Kidney capillary endothelial cell (primary cell): Measurements from ENCODE around the gene SFTA2.
"Not testable (repeated sequence)": the region's sequence is repeated elsewhere in the genome, so short reads cannot be mapped to it uniquely, and the experiment has no call there.

ENCODE experiments used
- DNase-seq: peaks from one replicate; pipeline ENCODE4 v3.0.0-alpha.2; 2018; ENCODE audit warnings: low spot score

The SFTA2 gene

GRCh38 chr6:30931969-30932645, at the start of gene SFTA2:
Gene SFTA2, minus strand, starts transcription at chr6:30932170. Its CDS starts 74 bp downstream, at chr6:30932096.
- DNase-seq, result no peak

DNA sequence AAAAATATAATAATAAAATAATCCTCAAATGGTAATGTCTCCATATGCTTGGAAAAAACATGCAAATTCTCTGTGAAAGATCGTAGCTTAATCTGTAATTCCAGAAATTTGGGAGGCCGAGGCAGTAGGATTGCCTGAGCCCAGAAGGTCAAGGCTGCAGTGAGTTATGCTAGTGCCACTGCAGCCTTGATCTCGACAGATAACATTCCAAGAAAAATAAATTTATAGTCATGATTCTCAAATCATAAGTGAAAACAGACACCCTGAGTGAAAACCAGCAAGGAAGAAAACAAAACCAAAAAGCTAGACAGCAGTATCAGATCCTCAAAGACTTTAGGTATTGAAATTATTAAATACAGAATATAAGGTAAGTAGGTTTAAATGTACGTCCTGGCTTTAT, 47.7 kb upstream of the SFTA2 start:
- no peak for DNase-seq

DNA sequence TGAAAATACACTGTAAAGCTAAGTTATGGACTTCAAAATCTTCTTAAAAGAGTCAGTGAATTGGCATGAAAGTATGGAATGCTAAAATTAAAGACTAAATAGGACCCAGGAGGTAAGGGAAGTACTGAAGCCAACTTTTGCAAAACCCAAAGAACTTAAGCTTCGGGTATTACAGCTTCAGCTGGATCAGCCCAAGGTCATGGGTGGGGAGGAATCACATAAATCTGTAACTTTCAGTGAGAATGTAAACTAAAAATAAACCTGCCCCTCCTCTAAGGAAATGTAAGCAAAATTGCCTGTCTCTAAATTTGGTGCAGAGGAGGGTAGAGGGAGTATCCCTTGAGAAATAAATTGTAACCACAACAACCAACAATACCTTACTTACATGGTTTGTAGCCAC, 47.2 kb upstream of the SFTA2 start:
- DNase-seq, result no peak

DNA sequence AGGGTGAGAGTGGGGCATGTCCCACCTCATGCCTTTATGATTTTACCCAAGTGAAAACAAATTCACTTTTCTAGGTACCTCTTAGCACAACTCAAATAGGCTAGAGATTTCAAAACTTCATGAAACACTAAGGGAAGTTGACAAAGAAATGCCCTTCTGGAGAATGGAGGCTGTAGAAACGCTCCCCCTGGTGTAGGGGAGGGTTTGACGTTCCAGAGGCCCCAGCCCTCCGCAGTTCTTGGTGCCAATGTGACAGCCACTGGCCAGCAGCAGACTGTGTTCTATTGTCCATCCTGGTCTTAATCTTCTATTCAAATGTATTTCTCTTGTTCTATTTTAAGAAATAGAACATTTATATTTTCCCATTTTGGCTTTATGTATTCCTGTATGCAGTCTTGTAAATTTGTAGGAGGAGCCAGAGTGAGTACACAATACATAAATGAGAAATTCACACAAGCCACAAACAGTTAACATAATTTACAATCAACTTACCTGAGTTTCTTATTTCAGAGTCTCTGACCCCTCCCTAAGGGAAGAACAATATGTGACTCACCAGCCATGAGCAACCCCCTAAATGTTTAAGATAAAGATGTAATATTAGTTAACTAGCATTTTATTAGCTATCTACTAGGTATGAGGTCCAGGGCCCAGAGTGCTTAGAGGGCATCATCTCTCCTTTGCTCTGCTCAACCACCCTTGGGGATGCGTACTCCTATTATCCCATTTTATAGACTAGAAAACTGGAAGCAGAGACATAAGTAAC, 42.7 kb upstream of the SFTA2 start:
- no peak for DNase-seq

DNA sequence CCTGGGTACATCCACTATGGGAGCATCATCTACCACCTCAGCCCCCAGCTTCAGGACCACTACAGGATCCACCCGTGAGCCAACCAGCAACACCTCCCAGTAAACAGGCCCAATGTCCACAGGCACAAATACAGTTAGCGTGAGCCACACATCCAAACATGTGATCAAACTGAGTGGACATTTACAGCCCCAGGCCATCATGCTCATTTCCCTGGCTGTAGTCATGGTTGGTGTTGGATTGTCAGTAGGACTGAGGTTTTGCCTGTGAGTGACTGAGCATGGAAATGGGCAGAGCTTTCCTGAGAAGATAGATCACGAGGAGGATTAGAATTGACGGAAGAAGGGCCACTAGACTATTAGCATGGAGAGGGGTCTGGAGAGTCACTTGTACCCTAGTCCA, 40.8 kb upstream of the SFTA2 start:
- DNase-seq, result no peak

DNA sequence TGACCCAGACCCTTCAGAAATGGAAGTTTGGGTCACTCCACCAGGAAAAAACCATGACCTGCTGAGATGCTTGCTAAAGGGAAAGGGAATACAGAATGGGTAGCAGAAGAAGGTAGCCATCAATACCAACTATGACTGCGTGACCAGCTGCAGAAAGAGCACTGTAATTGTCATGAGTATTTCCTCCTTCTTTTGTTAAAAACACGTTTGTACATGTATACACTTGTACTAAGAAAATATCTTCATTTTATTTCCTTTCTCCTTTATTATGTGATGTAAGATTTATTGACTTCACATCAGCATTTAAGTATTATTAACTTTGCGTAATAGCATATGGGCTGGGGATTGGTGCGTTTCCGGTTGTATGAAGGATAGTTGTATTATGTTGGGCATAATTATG, 39.0 kb upstream of the SFTA2 start:
- no peak for DNase-seq

DNA sequence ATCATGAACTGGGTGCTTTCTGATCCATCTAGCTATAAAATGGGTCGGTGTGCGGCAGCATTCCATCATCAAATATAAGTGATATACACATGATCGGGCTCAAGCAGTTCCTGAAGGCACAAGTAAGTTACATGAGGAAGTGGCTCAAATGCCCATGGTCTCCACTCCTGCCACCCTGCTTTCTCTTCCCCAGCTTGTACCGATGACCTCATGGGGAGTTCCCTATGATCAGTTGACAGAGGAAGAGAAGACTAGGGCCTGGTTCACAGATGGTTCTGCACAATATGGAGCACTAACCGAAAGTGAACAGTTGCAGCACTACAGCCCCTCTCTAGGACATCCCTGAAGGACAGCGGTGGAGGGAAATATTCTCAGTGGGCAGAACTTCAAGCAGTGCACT, 37.2 kb upstream of the SFTA2 start:
- not testable (repeated sequence) for DNase-seq

DNA sequence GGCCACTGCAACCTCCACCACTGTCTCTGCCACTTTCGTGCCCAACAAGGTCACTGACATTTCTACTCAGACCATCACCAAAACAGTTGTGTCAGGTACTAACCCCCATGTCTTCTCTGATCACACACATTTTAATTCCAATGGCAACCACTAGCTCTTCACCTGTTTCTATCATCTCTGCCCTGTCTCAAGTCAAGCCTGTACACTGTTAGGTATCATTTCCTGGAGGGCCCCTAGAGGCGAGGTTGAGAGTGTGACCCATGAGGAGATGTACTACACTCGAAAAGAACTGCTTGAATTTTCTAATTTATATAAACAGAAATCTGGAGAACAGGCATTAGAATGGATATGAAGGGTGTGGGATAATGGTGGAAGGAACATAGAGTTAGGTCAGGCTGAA, 34.2 kb upstream of the SFTA2 start:
- DNase-seq, result no peak

DNA sequence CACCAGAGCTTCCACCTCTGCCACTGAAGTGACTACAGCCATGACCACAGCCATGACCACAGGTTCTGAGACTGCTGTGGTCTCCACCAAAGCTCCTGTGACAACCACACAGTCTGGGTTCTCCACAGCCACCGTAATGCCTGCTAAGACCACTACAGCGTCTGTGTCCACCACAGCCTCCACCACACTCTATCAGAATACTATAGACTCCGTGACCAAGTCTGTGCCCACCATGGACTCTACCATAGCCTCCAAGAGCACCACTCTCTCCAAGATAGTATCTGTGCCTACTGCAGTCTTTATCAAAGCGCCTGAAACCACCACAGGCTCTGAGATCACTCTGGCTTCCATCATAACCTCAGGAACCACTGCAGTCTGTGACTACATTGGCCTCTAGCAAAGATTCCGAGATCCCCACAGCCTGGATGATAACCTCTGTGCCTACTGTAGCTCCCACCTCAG, 33.2 kb upstream of the SFTA2 start:
- no peak for DNase-seq

- no peak for DNase-seq
Measured at GRCh38 chr6:30964075-30964474, 32.1 kb upstream of the SFTA2 start.

GRCh38 chr6:30963641-30964040, 31.7 kb upstream of the SFTA2 start:
- no peak for DNase-seq

DNA sequence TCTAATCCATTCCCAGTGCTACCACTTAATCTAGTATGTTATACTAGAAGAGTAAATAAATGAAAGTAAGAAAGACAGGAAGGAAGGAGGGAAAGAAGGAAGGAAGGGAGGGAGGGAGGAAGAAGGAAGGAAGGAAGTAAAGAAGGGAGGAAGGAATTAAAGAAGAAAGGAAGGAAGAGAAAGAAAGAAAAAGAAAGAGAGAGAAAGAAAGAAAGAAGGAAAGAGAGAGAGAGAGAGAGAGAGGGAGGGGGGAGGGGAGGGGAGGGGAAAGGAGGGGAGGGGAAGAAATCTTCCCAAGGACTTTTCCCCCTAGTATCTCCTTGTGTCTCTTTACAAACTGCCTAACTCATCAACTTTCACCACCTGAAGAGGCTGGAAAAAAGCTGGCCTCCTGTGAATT, 30.7 kb upstream of the SFTA2 start:
- DNase-seq, result no peak

DNA sequence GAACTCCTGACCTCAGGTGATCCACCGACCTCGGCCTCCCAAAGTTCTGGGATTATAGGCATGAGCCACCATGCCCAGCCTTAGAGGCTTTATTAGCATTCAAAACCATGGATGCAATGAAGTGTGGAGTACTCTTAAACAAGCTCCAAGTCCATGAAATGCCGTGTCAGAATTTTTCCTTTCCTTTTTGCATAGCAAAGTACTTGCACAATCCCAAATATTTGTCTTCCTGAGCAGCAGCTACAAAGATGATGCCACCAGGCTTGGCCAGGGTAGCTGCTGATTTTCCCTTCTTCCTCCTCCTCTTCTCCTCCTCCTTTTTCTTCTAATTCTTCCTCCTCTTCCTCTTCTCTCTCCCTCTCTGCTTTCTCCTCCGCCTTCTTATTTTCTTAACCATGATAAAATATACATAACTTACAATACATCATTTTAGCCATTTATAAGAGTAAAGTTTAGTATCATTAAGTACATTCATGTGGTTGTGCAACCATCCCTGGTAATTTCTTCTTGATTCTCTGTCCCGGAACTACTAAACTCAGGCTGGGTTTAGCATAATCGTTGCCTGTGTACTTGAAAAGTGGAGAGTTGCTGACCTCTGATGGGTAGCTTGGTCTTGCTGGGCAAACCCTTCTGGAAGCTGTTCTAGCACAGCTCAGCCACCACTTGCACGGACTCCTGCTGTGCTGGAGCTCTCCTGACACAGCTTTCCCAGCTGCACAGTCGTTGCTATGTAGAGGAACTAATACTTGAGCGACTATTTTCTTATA, 29.1 kb upstream of the SFTA2 start:
- DNase-seq, result no peak

GRCh38 chr6:30957716-30958115, 25.7 kb upstream of the SFTA2 start:
- DNase-seq, result no peak

DNA sequence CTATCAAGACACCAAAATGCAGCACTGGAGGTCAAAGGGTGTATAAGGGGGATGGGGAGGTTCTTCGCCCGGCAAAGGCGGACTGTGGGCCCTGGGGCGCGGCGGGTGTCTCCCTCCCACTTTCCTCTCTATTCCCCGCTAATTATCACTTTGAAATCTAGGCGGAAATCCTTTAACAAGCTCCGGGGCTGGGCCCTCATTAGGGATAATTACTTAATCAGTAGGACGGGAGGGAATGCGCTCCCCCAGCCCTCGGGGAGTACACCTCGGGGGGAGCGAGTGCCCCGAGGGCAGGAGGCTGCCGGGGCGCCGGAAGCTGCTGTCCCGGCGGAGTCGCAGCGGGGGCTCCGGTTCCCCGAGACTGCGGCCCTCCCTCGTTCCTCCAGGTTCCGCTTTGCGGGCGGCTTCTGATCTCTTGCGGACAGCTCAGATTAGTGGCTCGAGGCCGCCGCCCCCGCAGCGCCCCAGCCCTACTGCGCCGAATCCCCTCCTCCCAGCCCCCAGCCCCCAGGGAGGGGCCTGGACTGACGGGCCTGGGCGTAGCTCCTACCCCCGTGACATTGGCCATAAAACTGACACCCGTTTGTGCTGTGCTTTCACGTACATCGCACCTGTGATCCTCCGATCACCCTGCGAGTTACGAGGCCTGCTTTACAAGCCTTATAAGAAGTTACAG, 23.5 kb upstream of the SFTA2 start:
- no peak for DNase-seq

DNA sequence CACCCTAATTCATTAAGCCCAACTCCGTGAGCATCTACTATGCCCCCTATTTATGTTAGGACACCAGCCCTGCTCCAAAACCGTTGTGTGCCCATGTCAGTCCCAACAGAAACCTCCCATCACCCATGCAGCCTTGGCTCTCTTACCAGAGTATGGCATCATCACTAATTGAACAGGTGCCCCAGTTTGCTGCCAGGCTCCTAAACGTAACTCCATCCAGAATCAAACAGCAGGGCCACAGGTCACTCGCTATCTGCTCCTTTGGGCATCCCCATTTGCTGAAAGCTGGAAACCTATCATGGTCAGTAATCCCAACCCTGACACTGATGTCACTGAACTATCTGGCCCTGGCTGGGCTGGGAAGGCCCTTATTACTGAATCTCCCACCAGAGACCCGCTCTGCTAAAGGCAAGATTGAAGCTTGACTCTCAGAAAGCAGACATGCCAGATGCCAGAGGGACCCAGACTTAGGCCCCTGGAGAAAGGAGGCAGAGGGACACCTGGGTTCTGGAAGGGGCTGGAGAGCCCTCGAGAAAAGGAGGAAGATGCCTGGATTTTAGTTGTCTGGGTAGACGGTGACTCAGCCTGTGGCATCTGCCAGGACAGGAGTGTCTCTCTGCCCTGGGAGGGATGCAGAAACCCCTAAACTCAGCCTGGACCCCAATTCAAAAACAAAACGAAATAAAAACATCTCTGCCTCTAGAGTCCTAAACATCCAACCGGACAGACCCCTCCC, 22.8 kb upstream of the SFTA2 start:
- no peak for DNase-seq

- no peak for DNase-seq
Measured at GRCh38 chr6:30951907-30952469, 20.0 kb upstream of the SFTA2 start.

DNA sequence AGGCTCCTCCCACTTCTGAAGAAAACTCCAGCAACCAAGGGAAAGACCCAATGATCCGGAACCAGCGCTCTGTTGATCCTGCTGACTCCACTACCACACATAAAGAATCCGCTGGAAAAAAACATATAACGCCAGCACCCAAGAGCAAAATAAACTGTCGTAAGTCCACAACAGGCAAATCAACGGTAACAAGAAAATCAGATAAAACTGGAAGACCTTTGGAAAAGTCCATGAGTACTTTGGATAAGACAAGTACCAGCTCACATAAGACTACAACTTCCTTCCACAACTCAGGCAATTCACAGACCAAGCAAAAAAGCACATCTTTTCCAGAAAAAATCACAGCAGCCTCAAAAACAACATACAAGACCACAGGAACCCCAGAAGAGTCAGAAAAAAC, 16.8 kb upstream of the SFTA2 start:
- no peak for DNase-seq

GRCh38 chr6:30947231-30947630, 15.3 kb upstream of the SFTA2 start:
- DNase-seq, result no peak

- no peak for DNase-seq
Measured at GRCh38 chr6:30945281-30945680, 13.3 kb upstream of the SFTA2 start.

DNA sequence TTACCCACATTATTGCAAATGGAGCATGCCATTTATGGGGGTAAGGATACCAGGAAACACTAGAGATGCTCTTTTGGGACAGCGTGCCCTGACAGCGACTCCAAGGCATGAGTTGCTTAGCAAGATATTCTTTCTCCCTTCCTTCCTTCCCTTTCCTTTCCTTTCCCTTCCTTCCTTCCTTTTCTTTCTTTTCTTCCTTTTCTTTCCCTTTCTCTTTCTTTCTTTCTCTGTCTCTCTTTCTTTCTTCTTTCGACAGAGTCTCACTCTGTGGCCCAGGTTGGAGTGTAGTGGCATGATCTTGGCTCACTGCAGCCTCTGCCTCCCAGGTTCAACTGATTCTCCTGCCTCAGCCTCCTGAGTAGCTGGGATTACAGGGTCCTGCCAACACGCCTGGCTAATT, 12.1 kb upstream of the SFTA2 start:
- DNase-seq, result no peak
